ENCODE data around the gene SHISA8. TPM values are rescaled to one million over a fixed set of nuclear protein-coding genes. Genes with fewer than 3 reads are reported as not detected.
"Not testable (repeated sequence)": the region's sequence is repeated elsewhere in the genome, so short reads cannot be mapped to it uniquely, and the experiment has no call there.

SHISA8 gene
- total RNA-seq, 1 donor from 2014 or later, result 0.16 TPM

DNA sequence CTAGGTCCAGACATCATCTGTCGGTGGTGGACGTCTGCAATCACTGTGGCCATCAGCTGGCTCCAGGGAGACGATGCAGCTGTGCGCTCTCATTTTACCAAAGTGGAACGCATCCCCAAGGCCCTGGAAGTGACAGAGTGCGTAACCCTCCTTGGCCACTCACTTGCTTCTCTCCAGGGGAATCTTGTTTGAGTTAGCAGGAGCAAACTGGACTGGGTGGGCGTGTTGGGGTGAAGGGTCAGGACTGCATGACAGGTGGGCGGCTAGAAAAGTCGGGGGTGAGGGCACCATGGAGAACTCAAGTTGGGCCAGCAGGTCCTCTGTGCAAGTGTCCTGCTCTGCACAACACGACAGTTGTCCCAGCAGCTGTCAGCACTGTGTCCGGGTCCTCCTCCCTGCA, 16.2 kb downstream of the SHISA8 start:
- ATAC-seq, result no peak

DNA sequence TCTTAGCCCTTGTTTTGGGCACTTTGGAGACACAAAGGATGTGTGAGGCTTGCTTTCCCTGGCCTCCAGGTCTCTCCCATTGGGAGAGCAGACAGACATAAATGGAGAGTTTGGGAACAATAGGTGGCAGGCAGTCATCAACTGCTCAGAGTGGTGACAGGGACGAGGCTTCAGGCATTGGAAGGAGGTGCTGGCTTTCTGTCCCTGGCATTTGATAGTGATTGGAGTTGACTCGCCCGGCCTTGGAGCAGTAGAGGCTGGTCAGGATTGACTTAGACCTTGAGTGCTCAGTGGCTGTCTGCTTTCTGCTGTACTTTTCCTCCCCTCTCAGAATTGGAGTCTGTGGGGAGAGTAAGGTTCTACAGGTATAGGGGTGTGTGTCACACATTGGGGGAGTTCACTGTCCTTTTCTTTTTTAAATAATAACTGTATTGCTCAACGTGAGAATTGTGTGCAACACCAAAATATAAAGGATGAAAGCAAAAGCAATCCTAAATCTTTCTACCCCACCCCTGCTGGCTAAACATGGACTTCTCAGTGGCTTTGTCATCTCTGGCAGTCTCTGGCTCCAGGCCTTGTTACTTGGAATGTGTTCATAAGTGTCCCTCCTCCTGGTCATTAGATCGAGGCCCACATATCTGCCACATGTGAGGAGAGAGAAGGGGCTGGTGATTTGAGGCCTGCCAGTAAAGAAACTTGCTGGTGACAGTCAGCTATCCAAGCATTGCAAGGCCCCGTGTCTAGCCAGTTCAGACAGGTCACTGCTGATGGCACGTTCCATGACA, 21.1 kb downstream of the SHISA8 start:
- ATAC-seq, result no peak

GRCh38 chr22:41892721-41893120, 22.2 kb downstream of the SHISA8 start:
- ATAC-seq, result no peak

DNA sequence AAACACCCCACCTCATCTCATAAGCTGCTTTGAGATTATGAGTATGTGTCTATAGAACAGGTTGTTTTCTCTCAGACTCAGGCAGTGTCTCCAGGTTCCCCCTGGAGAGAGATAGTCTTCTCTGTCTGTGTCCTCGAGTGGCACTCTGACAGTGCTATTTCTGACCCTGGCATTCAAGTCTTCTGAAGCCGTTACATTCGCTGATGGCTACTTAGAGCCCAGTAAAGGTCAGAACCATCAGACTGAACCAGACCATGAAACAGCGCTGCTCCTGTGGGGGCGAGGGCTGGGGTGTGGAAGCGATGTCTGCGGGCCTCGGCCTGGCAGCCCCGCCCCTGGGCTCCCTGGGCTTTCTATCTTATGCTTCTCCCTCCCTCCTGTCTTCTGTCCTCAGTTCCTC, 23.5 kb downstream of the SHISA8 start:
- ATAC-seq, result no peak

- no peak for ATAC-seq
Observed at GRCh38 chr22:41888627-41889200, 26.2 kb downstream of the SHISA8 start.

GRCh38 chr22:41885516-41885915, 29.4 kb downstream of the SHISA8 start:
- ATAC-seq, result no peak

DNA sequence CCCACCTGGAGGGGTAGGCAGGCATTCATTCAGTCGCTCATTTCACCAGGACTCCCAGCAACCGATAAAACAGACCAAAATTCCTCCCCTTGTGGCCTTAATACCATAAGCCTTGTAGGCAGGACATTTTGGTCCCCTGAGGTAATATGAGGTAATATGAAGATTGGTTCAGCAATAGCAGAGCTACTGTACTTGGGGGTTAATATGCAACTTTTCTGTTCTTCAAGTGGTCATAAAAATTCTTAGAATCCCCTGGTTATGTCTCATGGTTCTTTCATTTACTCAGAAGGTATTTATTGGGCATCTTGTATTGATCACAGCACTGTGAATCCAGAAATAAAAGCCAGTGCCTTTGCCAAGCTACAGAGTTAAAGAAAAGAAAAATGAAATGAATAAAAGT, 29.8 kb downstream of the SHISA8 start:
- no peak for ATAC-seq

DNA sequence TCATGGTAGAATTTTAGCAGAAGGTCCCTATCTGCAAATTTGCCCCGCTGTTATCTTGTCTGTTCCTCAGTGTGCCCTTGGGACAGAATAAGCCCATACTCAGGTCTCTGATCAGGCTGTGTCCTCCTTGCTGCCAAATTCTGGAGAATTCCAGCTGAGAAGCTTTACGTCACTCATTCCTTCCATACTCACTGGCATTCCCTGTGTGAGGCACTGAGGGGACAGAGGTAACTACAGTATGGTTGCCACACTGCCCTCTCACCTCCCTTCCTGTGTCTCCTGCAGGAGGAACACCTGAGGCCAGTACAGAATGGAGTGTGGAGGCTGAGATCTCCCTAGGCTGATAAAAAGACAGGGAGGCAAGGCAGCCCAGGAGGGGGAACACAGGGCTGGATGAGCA, 31.5 kb downstream of the SHISA8 start:
- ATAC-seq, result no peak

- ATAC-seq, result no peak
Observed at GRCh38 chr22:41880653-41881052, 34.2 kb downstream of the SHISA8 start.

DNA sequence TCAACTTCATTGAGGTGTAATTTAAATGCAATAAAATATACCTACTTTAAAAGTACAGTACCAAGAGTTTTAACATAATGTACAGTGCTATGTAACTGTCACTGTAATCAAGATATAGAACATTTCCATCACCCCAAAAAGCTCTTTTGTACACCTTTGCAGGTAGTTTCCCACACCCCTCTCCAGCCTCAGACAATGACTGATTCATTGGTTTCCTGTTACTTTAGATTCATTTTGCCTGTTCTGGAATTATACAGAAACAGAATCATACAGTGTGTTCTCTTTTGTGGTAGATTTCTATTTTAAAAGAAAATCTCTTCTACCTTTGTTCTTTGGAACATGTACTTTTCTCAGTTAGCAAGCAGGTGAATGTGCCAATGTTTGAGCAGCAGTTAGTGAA, 38.2 kb downstream of the SHISA8 start:
- ATAC-seq, result no peak

GRCh38 chr22:41876275-41876674, 38.6 kb downstream of the SHISA8 start:
- no peak for ATAC-seq

GRCh38 chr22:41875531-41876270, 39.2 kb downstream of the SHISA8 start:
- ATAC-seq, result no peak

GRCh38 chr22:41874090-41874489, 40.8 kb downstream of the SHISA8 start:
- ATAC-seq, result no peak

DNA sequence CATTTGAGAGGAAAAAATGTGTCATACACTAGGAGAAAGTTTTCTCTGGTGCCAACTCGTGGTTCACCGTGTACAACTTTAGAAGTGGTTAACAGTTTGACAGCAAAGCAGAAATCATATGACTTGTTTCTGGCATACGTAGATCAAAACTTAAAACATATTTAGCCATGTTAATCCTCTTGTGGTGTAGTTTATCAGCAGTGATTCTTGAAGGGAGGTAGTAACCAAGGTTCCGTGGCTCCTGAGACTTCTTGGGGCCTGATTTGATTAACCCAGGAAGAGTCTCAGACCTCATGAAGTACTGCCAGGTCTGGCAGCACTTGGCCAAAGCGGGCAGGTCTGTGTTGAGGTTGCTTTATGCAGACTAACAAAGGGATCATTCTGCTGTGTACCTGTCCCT, 41.5 kb downstream of the SHISA8 start:
- no peak for ATAC-seq

- ATAC-seq, result no peak
Observed at GRCh38 chr22:41870786-41871185, 44.1 kb downstream of the SHISA8 start.

DNA sequence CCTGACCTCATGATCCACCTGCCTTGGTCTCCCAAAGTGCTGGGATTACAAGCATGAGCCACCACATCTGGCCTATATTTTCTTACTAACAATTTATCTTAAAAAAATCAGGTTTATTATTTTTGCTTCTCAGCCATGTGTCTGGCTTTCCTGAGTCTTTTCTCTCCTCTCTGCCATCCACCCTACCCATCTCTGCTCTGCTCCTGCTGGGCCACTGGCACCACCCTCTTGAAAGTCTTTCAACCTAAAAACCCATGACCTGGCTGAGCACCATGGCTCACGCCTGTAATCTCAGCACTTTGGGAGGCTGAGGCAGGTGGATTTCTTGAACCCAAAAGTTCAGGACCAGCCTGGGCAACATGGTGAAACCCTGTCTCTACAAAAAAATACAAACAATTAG, 44.8 kb downstream of the SHISA8 start:
- ATAC-seq, result not testable (repeated sequence)

- peak; percentile 10 for ATAC-seq
Observed at GRCh38 chr22:41868556-41868955, 46.3 kb downstream of the SHISA8 start.

DNA sequence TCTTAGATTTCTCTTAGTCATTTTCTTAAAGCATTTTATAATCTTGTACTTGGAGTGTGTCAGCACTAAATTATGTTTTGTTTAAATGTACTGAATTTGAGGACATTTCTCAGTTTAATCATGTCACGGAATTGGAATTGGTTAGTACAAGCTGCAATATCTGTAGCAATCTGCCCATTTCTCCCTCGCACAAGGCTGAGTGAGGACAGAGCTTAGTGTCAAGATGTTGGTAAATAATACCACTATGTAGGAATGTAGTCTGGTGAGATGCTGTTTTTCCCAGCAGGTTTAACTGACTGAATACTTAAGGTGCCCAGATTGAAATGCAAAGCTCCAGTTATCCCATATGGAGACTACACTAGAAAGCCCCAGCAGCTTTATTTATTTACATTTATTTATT, 51.4 kb downstream of the SHISA8 start:
- no peak for ATAC-seq

GRCh38 chr22:41862530-41863266, 52.2 kb downstream of the SHISA8 start:
- no peak for ATAC-seq

- no peak for ATAC-seq
Observed at GRCh38 chr22:41862160-41862529, 52.7 kb downstream of the SHISA8 start.

All from esophagus mucosa (tissue), 1 donor.